Peyer's patch (tissue), 4 donors: ENCODE data around the gene AKAP1.
A peak's percentile ranks its signal among the peaks of the same experiment; 100 is the strongest.

Experiments
- CTCF ChIP-seq, 6 experiments: fragments of 450-650 bp in 4 of 6; fragments of 200-600 bp in 2 of 6; sonication (generic) in 1 of 6; IDR thresholded peaks; one replicate each; pipeline ENCODE4 v1.5.1; 2017 to 2019; ENCODE audit warnings: antibody characterized with exemption in 6 of 6, mild to moderate bottlenecking in 3 of 6, moderate library complexity in 1 of 6
- POLR2A ChIP-seq, 2 donors: fragments of 450-650 bp; IDR thresholded peaks; one replicate each; pipeline ENCODE4 v1.5.1; 2017; ENCODE audit warnings: antibody characterized with exemption in 2 of 2, mild to moderate bottlenecking in 2 of 2, moderate library complexity in 2 of 2

GRCh38 chr17:57114085-57114673 lies 29.1 kb downstream of the AKAP1 start:
- no peak for TF ChIP-seq POLR2A (IDR thresholded peaks at IDR 0.05)
- TF ChIP-seq CTCF (IDR thresholded peaks at IDR 0.05) = peak; percentile 63 to 86 (median 73)
